ENCODE results near the gene MYL2.

The MYL2 gene

GRCh38 chr12:110919720-110920119 is 659 bp downstream of the MYL2 start:
- no peak for DNase-seq (ENCODE audit: low read depth)

GRCh38 chr12:110917961-110918360 is 2.4 kb downstream of the MYL2 start:
- no peak for TF ChIP-seq CTCF (IDR thresholded peaks at IDR 0.05; ENCODE audit: control insufficient read depth, extremely low read depth, insufficient read depth)
- DNase-seq (ENCODE audit: low read depth), result no peak

More at GRCh38 chr12:110919720-110920119, 659 bp downstream of the MYL2 start:
- no peak for TF ChIP-seq CTCF (IDR thresholded peaks at IDR 0.05; ENCODE audit: control insufficient read depth, extremely low read depth, insufficient read depth)
- H3K4me3 ChIP-seq (ENCODE audit: low read depth, low read length), result no peak overlapping the region

GRCh38 chr12:110917467-110917866 is 2.9 kb downstream of the MYL2 start:
- no peak for DNase-seq (ENCODE audit: low read depth)
- no peak overlapping the region for H3K4me3 ChIP-seq (ENCODE audit: low read depth, low read length)
- TF ChIP-seq CTCF (IDR thresholded peaks at IDR 0.05; ENCODE audit: control insufficient read depth, extremely low read depth, insufficient read depth), result no peak

More at GRCh38 chr12:110917961-110918360, 2.4 kb downstream of the MYL2 start:
- no peak overlapping the region for H3K4me3 ChIP-seq (ENCODE audit: low read depth, low read length)

GRCh38 chr12:110916295-110916875 is 4.0 kb downstream of the MYL2 start:
- TF ChIP-seq CTCF (IDR thresholded peaks at IDR 0.05; ENCODE audit: control insufficient read depth, extremely low read depth, insufficient read depth), result no peak
- H3K4me3 ChIP-seq (ENCODE audit: low read depth, low read length), result no peak overlapping the region
- DNase-seq (ENCODE audit: low read depth), result no peak

- no peak for DNase-seq (ENCODE audit: low read depth)
- TF ChIP-seq CTCF (IDR thresholded peaks at IDR 0.05; ENCODE audit: control insufficient read depth, extremely low read depth, insufficient read depth), result no peak
- H3K4me3 ChIP-seq (ENCODE audit: low read depth, low read length), result no peak overlapping the region
Observed at GRCh38 chr12:110913119-110914056, 7.0 kb downstream of the MYL2 start.

GRCh38 chr12:110912263-110912662 is 8.1 kb downstream of the MYL2 start:
- no peak overlapping the region for H3K4me3 ChIP-seq (ENCODE audit: low read depth, low read length)
- no peak for DNase-seq (ENCODE audit: low read depth)
- TF ChIP-seq CTCF (IDR thresholded peaks at IDR 0.05; ENCODE audit: control insufficient read depth, extremely low read depth, insufficient read depth), result no peak

Data from LNCaP clone FGC (cell line).